Choroid plexus epithelial cell (primary cell): ENCODE measurements around the gene ZDHHC17.

Experiments
- DNase-seq: peaks from one replicate; pipeline ENCODE4 v3.0.0-alpha.2; 2010; ENCODE audit warnings: low read depth
- H3K4me3 ChIP-seq: 2 replicates; pipeline ENCODE4 v1.5.1; 2011; ENCODE audit warnings: low read depth, mild to moderate bottlenecking, control low read depth, low read length, moderate library complexity
- TF ChIP-seq, protein P1 (sequence below): conservative IDR thresholded peaks from 2 replicates; pipeline ENCODE4 v1.5.1; 2011; ENCODE audit warnings: low read depth, mild to moderate bottlenecking, control low read depth, inconsistent platforms, low read length, moderate library complexity

ZDHHC17 gene

DNA sequence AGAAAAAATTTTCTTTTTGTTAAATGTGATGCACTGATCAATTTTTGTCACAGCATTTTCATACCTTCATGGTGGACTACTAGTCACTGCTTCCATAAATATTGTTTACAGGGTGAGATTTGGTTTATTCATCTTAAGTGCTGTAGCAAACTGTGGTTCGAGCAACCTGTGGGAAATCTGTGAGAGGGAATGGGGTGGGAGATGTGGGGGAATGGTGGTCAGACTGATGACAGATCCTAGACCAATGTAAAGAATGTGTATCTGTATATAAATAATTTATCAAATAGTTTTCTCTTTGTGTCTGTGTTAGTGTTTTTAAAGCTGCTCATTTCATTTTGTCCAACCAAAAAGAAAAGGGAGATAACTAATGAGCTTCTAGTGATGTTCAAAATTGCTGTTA lies 88.2 kb downstream of the ZDHHC17 start:
- no peak overlapping the region for H3K4me3 ChIP-seq
- no peak for DNase-seq
- TF ChIP-seq, protein P1, sequence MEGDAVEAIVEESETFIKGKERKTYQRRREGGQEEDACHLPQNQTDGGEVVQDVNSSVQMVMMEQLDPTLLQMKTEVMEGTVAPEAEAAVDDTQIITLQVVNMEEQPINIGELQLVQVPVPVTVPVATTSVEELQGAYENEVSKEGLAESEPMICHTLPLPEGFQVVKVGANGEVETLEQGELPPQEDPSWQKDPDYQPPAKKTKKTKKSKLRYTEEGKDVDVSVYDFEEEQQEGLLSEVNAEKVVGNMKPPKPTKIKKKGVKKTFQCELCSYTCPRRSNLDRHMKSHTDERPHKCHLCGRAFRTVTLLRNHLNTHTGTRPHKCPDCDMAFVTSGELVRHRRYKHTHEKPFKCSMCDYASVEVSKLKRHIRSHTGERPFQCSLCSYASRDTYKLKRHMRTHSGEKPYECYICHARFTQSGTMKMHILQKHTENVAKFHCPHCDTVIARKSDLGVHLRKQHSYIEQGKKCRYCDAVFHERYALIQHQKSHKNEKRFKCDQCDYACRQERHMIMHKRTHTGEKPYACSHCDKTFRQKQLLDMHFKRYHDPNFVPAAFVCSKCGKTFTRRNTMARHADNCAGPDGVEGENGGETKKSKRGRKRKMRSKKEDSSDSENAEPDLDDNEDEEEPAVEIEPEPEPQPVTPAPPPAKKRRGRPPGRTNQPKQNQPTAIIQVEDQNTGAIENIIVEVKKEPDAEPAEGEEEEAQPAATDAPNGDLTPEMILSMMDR: no peak

DNA sequence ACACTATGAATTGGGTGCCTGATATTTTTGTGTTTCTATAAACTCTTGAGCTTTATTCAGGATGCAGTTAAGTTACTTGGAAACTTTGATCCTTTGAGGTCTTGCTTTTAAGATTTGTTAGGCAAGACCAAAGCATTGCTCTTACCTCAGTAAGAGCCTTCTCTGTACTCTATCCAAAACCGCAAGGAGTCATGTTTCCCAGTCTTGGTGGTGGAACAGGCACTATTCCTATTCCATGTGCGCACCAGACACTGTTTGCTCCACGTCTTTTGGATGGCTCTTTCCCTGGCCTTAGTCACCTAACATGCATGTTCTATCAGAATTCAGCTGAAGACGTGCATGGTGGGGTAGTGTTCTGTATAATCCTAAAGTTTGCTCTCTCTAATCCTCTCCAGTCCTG lies 91.4 kb downstream of the ZDHHC17 start:
- no peak overlapping the region for H3K4me3 ChIP-seq
- DNase-seq: no peak
- TF ChIP-seq, protein P1: no peak

- no peak overlapping the region for H3K4me3 ChIP-seq
- TF ChIP-seq, protein P1: no peak
- no peak for DNase-seq
These were observed 92.2 kb downstream of the ZDHHC17 start for GRCh38 chr12:76856018-76856644.

GRCh38 chr12:76859611-76860010 lies 95.7 kb downstream of the ZDHHC17 start:
- DNase-seq: no peak
- H3K4me3 ChIP-seq: no peak overlapping the region
- TF ChIP-seq, protein P1: no peak

DNA sequence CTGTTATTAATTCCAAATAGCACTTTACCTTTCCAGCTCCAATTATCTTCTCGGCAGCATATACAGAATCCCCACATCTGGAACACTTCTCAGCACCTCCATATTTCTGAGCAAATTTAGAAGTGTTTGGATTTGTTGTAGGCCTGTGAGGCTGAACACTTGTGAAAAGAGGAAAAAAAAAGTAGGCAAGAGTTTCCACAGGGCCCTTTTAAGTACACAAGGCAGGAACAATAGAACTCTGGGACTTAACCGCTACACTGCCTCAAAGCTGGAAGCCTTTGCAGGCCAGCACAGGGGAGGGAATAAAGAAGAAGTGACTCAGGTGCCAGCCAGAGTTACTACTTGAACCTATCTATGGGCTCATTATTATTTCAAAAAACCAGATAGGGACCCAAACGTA lies 96.3 kb downstream of the ZDHHC17 start:
- H3K4me3 ChIP-seq: no peak overlapping the region
- no peak for DNase-seq
- TF ChIP-seq, protein P1: no peak

DNA sequence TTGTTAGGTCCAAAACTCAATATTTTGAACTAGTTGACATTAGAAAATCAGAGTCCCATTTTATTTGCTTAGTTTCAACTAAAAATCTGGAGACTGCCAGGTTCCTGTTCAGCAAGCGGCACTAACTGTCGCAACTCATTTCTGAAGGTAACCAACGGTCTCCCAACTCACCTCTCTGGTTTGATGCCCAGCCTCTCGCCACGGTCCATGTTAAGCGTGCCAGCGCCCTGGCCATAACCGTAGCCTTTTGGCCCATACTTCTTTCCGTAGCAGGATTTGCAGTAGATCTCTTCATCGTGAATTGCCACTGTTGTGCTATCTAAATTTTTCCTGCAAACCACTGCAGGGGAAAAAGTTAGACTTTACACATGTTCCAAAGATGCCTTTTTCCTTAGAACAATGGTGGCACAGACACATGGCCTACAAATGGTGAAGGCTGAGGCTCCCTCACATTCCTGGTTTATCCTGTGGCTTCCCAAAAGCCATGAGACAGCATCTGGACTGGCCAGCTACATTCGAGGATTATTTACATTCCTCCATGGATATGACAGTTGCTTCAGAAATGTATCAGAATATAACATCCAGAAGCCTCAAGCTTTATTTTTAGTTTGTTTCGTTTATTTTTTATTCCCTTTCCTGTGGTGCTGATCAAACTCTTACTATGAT lies 99.2 kb downstream of the ZDHHC17 start:
- TF ChIP-seq, protein P1: no peak

GRCh38 chr12:76863837-76864236 lies 99.9 kb downstream of the ZDHHC17 start:
- TF ChIP-seq, protein P1: no peak

More for the DNA sequence above, 99.2 kb downstream of the ZDHHC17 start:
- DNase-seq: peak; percentile 48
- no peak overlapping the region for H3K4me3 ChIP-seq

More at GRCh38 chr12:76863837-76864236, 99.9 kb downstream of the ZDHHC17 start:
- H3K4me3 ChIP-seq: no peak overlapping the region
- no peak for DNase-seq
